Heart right ventricle (tissue), 16 donors: ENCODE results near the gene TPM2. TPM values are rescaled to one million over a fixed set of nuclear protein-coding genes. Genes with fewer than 3 reads are reported as not detected.

Experiments used
- ATAC-seq, 8 donors: fragments of 200-7000 bp; cut with Tn5 transposase; one replicate each; pipeline ENCODE4 v1.9.1; 2020; ENCODE audit warnings: mild to moderate bottlenecking in 8 of 8, moderate library complexity in 8 of 8, moderate number of reproducible peaks in 1 of 8
- DNase-seq, 2 donors: peaks; one replicate each; pipeline ENCODE4 v3.0.0-alpha.2; 2020
- H3K27ac ChIP-seq, 10 donors: fragments of 200-600 bp; sonication (generic) in 2 of 10; one replicate each; pipeline versions ENCODE4 v1.5.0 to v1.8.0; 2020 to 2022; ENCODE audit warnings: mild to moderate bottlenecking in 3 of 10
- H3K27me3 ChIP-seq, 7 donors: fragments of 200-600 bp; one replicate each; pipeline ENCODE4 v1.8.0; 2021 to 2022; ENCODE audit warnings: mild to moderate bottlenecking in 2 of 7
- H3K36me3 ChIP-seq, 9 donors: fragments of 200-600 bp; sonication (generic) in 1 of 9; one replicate each; pipeline versions ENCODE4 v1.5.0 to v1.8.0; 2020 to 2022; ENCODE audit warnings: mild to moderate bottlenecking in 2 of 9
- H3K4me1 ChIP-seq, 9 donors: fragments of 200-600 bp; sonication (generic) in 1 of 9; one replicate each; pipeline versions ENCODE4 v1.5.0 to v1.8.0; 2020 to 2022; ENCODE audit warnings: mild to moderate bottlenecking in 4 of 9
- H3K4me3 ChIP-seq, 10 donors: fragments of 200-600 bp; sonication (generic) in 2 of 10; one replicate each; pipeline versions ENCODE4 v1.5.0 to v1.8.0; 2020 to 2022; ENCODE audit warnings: mild to moderate bottlenecking in 7 of 10, moderate library complexity in 2 of 10
- H3K9me3 ChIP-seq, 11 donors: fragments of 200-600 bp in 10 of 11; sonication (generic) in 2 of 11; one replicate each; pipeline versions ENCODE4 v1.5.0 to v1.8.0; 2013 to 2022; ENCODE audit warnings: mild to moderate bottlenecking in 2 of 11, control low read depth in 1 of 11, moderate library complexity in 1 of 11
- WGBS, 2 donors: extraction: QIAGEN DNeasy Blood & Tissue Kit; methylation state at CpG; one replicate each; pipeline ENCODE4 v1.1.7; 2013; ENCODE audit warnings: inconsistent platforms in 1 of 2; 5-methylcytosine and 5-hydroxymethylcytosine counted together
- intact Hi-C, 10 donors: fragments of 100-400 bp; cut with DNase I; formaldehyde crosslinking; loops; one replicate each; pipeline versions ENCODE4 v1.11.1 to v1.14.2; 2022
- long read RNA-seq, 3 donors: library from polyadenylated mRNA; unstranded; transcript quantifications; one replicate each; pipeline ENCODE4 v2.0.0, GENCODE V29; 2020 to 2021
- polyA plus RNA-seq, 2 donors: library from polyadenylated mRNA; stranded (reverse); fragments of 200-250 nt; gene quantifications; one replicate each; pipeline ENCODE4 v1.2.3, GENCODE V29; 2013
- total RNA-seq, 10 donors: library from RNA; stranded (reverse); fragmentation: NEBNext Ultra II Directional in 3 of 10; extraction: Animal tissue kit (Norgen Biotek cat#: 25700) in 3 of 10; gene quantifications; one replicate each; pipeline versions ENCODE4 v1.2.1 to v1.2.4, GENCODE V29; 2021 to 2023
- TF ChIP-seq, protein P1 (sequence below), 9 donors: fragments of 200-600 bp; sonication (generic) in 2 of 9; IDR thresholded peaks; one replicate each; pipeline versions ENCODE4 v1.5.0 to v1.8.0; 2021 to 2022; ENCODE audit warnings: antibody characterized with exemption in 9 of 9, mild to moderate bottlenecking in 5 of 9, moderate library complexity in 1 of 9
- donor health status: Arrhythmogenic right ventricular cardiomyopathy.
- donor health status: ischemic (EF 13 %, LVEDD 7.1; RV severe dilation, severe dysfunction).
- donor health status: healthy with polysubstance abuse.
- donor health status: DM: no; HTN: yes; CAD: no.
- donor health status: DM: no; HTN: no; CAD: no.
- donor health status: ischemic (EF 25% LVEDD 6.9; RV normal size, moderate dysfunction).
- donor health status: ischemic (EF 25% LVEDD 5.7; RV mildly dilated, moderate dysfunction).
- donor health status: healthy.
- donor health status: DM: yes; HTN: yes; CAD: no.
- donor health status: Ischemic cardiomyopathy.
- donor health status: ischemic (EF 35%, LVEDD 5.7; RV mildly dilated, moderate dysfunction).
- donor health status: nonischemic (EF 11% LVEDD 7.7; RV severe dilation, severe dysfunction).
- donor health status: DM: yes; HTN: yes; CAD: no.
- donor health status: PGD.
- donor health status: ischemic (EF 29% LVEDD 5.4; RV normal size, mild dysfunction).
- donor health status: nonischemic (EF 23%, LVEDD 6.1; RV moderate dilation, normal function).

Gene TPM2
- total RNA-seq = 100 to 1,000 TPM; 548 to 922 (median 784) TPM
- polyA plus RNA-seq = 1,000 to 10,000 TPM in 1 of 2 donors, 100 to 1,000 TPM in 1; 597 to 1,940 TPM
- long read RNA-seq, donor 1, transcript TPM2-203 (9 exons, 1,183 nt) = minor isoform, 14 of 268 reads
- long read RNA-seq, donor 1, transcript TPM2-212 (9 exons, 1,185 nt) = minor isoform, 39 of 268 reads
- long read RNA-seq, donor 1, transcript TPM2-211 (9 exons, 1,392 nt) = major isoform, 123 of 268 reads
- long read RNA-seq, donor 1, partial matches to known transcripts = 59 of 268 reads
- long read RNA-seq, donor 1, other reads (novel, unspliced or antisense) = 33 of 268 reads
- long read RNA-seq, donor 2, transcript TPM2-203 (9 exons, 1,183 nt) = minor isoform, 26 of 274 reads
- long read RNA-seq, donor 2, transcript TPM2-212 (9 exons, 1,185 nt) = minor isoform, 57 of 274 reads
- long read RNA-seq, donor 2, transcript TPM2-211 (9 exons, 1,392 nt) = major isoform, 69 of 274 reads
- long read RNA-seq, donor 2, partial matches to known transcripts = 80 of 274 reads
- long read RNA-seq, donor 2, other reads (novel, unspliced or antisense) = 41 of 274 reads
- long read RNA-seq, donor 3, transcript TPM2-203 (9 exons, 1,183 nt) = minor isoform, 7 of 246 reads
- long read RNA-seq, donor 3, transcript TPM2-211 (9 exons, 1,392 nt) = major isoform, 136 of 246 reads
- long read RNA-seq, donor 3, transcript TPM2-212 (9 exons, 1,185 nt) = minor isoform, 31 of 246 reads
- long read RNA-seq, donor 3, partial matches to known transcripts = 18 of 246 reads
- long read RNA-seq, donor 3, other reads (novel, unspliced or antisense) = 54 of 246 reads

DNA sequence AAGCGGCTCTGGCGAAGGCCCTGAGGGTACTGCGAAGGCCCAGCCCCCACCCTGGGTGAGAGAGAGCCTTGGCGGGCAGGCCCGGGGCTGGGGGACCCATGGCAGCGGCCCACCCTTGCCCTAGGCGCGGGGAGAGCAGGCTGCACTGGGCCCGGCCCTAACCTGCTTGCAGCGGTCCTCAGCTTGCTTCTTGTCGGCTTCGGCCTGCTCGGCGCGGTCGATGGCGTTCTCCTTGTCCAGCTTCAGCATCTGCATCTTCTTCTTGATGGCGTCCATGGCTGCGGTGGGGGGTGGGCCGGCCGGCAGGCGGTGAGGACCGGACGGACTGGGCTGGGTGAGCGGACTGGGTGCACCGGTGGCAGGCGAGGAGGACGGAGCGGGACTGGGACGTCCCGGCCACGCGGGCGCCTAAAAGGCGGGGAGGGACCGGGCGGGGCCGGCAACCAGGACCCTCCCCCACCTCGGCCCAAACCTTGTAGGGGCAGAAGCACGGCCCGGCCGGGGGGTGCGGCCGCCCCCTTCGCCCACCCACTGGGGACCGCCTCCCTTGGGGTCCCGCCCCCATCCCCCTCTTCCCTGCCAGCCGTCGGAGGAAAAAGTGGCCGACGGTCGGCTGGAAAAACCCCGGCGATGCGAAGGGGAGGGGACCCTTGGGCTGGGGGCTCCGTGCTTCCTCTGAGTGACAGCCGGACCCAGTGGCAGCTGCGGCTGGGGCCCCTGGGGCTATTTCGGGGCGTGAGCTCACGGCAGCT, at the start of gene TPM2:
TPM2 (minus strand) TSS at position 384 of the 752 bp plus-strand sequence; CDS start at position 276, 108 bp downstream.
- Histone ChIP-seq H3K27ac (peak within 1 kb of the TSS; percentile 72 to 100 (median 94)), H3K27me3 (peaks cover 0 to 8% (median 0%) of the 10 kb centered on the region in 7 donors), H3K4me1 (peaks cover 9 to 58% (median 48%) of the 10 kb centered on the region in 9 donors), H3K9me3 (no peaks in the 10 kb centered on the region), H3K4me3 (peak within 1 kb of the TSS; percentile 45 to 86 (median 71)), H3K36me3 (peaks cover 0 to 21% (median 10%) of the 10 kb centered on the region in 9 donors)
- DNase-seq (peak; percentile 78 to 84), ATAC-seq (peak; percentile 63 to 79 (median 76))
- WGBS, 2 donors = 8 to 12% methylated on average over 60 to 61 of the region's 61 CpGs
- TF ChIP-seq, protein P1, sequence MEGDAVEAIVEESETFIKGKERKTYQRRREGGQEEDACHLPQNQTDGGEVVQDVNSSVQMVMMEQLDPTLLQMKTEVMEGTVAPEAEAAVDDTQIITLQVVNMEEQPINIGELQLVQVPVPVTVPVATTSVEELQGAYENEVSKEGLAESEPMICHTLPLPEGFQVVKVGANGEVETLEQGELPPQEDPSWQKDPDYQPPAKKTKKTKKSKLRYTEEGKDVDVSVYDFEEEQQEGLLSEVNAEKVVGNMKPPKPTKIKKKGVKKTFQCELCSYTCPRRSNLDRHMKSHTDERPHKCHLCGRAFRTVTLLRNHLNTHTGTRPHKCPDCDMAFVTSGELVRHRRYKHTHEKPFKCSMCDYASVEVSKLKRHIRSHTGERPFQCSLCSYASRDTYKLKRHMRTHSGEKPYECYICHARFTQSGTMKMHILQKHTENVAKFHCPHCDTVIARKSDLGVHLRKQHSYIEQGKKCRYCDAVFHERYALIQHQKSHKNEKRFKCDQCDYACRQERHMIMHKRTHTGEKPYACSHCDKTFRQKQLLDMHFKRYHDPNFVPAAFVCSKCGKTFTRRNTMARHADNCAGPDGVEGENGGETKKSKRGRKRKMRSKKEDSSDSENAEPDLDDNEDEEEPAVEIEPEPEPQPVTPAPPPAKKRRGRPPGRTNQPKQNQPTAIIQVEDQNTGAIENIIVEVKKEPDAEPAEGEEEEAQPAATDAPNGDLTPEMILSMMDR (IDR thresholded peaks at IDR 0.05) = no peak
- intact Hi-C loops = loop anchor here in 5 of 10 donors (2.0 to 5.0 kb wide), 4 partner anchors 31 to 43 kb away; partner anchors contain the start of genes CCDC107 (in 3 of the 5), RMRP (in 3 of the 5), CREB3 (in 2 of the 5) and TLN1 (in 2 of the 5)

DNA sequence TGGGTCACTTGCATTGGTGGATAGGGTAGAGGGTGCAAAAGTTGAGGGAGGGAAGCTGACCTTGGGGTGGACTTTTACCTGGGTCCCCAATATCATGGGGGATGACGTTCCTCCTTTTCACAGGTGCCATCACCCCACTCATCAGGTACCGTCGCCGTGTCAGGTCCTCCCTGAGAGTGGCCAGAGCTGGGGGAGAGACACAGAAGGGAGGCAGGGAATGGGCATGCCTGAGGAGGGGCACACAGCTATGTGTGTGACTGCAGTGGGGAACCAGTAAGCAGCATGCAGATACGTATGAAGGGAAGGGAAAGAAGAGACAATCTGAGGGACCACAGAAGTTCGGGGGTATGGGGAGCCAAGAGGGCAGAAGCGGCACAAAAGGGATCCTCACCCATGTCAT, 49.2 kb upstream of the TPM2 start:
- Histone ChIP-seq H3K4me3 (no peak overlapping the region), H3K36me3 (peaks cover 0 to 100% (median 78%) of the 10 kb centered on the region in 9 donors), H3K4me1 (peaks cover 0 to 28% (median 6%) of the 10 kb centered on the region in 9 donors), H3K9me3 (no peaks in the 10 kb centered on the region), H3K27ac (no peak overlapping the region), H3K27me3 (no peaks in the 10 kb centered on the region)
- ATAC-seq (no peak), DNase-seq (no peak)
- WGBS, 2 donors = 84% methylated on average over 7 of the region's 7 CpGs
- intact Hi-C loops = loop anchor here in 2 of 10 donors (10.0 kb wide), 2 partner anchors 76 to 84 kb away; partner anchors contain the start of genes CCDC107 (in 1 of the 2), HINT2 (in 1 of the 2), RMRP (in 1 of the 2) and SIT1 (in 1 of the 2)
- TF ChIP-seq, protein P1 (IDR thresholded peaks at IDR 0.05) = no peak

DNA sequence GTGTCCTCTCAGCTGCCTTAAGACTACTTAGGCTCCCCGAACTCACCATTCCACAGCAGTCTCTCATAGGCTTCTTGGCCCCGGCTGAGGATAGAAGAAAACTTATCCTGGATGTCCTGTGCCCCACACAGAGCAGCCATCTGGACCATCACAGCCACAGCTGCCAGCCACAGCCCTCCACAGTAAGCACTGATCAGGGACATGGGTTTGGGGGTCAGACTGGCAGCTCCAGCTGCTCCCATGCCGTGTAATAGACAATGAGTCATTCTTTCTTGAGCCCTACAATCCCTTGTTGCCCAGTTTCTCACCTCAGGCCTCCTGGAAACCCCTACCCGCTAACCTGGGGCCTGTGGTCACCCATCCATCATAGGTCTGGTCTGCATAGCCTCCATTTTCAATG, 48.5 kb upstream of the TPM2 start:
- Histone ChIP-seq H3K36me3 (peaks cover 0 to 97% (median 71%) of the 10 kb centered on the region in 9 donors), H3K4me1 (peaks cover 5 to 29% (median 14%) of the 10 kb centered on the region in 9 donors), H3K27me3 (no peaks in the 10 kb centered on the region), H3K27ac (no peak overlapping the region), H3K9me3 (no peaks in the 10 kb centered on the region), H3K4me3 (no peak overlapping the region)
- 85 to 88% methylated on average over 4 of the region's 4 CpGs for WGBS, 2 donors
- intact Hi-C loops = loop anchor here in 2 of 10 donors (10.0 kb wide), 2 partner anchors 77 to 83 kb away; partner anchors contain the start of genes CCDC107 (in 1 of the 2), HINT2 (in 1 of the 2), RMRP (in 1 of the 2) and SIT1 (in 1 of the 2)
- DNase-seq = no peak
- TF ChIP-seq, protein P1 (IDR thresholded peaks at IDR 0.05) = no peak
- no peak for ATAC-seq
